Activated gamma-delta T cell (primary cell): ENCODE results near the gene TVP23C.

Source experiments
- DNase-seq: peaks from one replicate; lab custom pipeline; 2025; lab: John Stamatoyannopoulos, UW

Gene TVP23C

GRCh38 chr17:15496735-15497670 is 66.3 kb downstream of the TVP23C start:
- DNase-seq, result no peak

GRCh38 chr17:15494821-15495220 is 68.5 kb downstream of the TVP23C start:
- DNase-seq, result no peak

- DNase-seq, result no peak
Measured at GRCh38 chr17:15493693-15494035, 69.6 kb downstream of the TVP23C start.

- no peak for DNase-seq
Measured at GRCh38 chr17:15492791-15493692, 70.2 kb downstream of the TVP23C start.

GRCh38 chr17:15492186-15492585 is 71.1 kb downstream of the TVP23C start:
- no peak for DNase-seq

GRCh38 chr17:15490634-15491261 is 72.5 kb downstream of the TVP23C start:
- no peak for DNase-seq

- no peak for DNase-seq
Measured at GRCh38 chr17:15488557-15488956, 74.7 kb downstream of the TVP23C start.

GRCh38 chr17:15485045-15485444 is 78.2 kb downstream of the TVP23C start:
- no peak for DNase-seq

GRCh38 chr17:15483431-15483830 is 79.9 kb downstream of the TVP23C start:
- DNase-seq, result no peak

- DNase-seq, result no peak
Measured at GRCh38 chr17:15482476-15482875, 80.8 kb downstream of the TVP23C start.

GRCh38 chr17:15481481-15481880 is 81.8 kb downstream of the TVP23C start:
- DNase-seq, result no peak

- DNase-seq, result no peak
Measured at GRCh38 chr17:15480204-15480603, 83.1 kb downstream of the TVP23C start.

GRCh38 chr17:15479703-15480102 is 83.6 kb downstream of the TVP23C start:
- DNase-seq, result no peak

GRCh38 chr17:15478845-15479244 is 84.4 kb downstream of the TVP23C start:
- no peak for DNase-seq

GRCh38 chr17:15475631-15476354 is 87.5 kb downstream of the TVP23C start:
- DNase-seq, result no peak

GRCh38 chr17:15472891-15473290 is 90.4 kb downstream of the TVP23C start:
- DNase-seq, result no peak

- no peak for DNase-seq
Measured at GRCh38 chr17:15470536-15470935, 92.7 kb downstream of the TVP23C start.

GRCh38 chr17:15469260-15469659 is 94.0 kb downstream of the TVP23C start:
- no peak for DNase-seq

- DNase-seq, result no peak
Measured at GRCh38 chr17:15468126-15468525, 95.2 kb downstream of the TVP23C start.

GRCh38 chr17:15467592-15467991 is 95.7 kb downstream of the TVP23C start, which contains the start of gene CDRT4:
TSS of gene CDRT4 (minus strand) at chr17:15467621. CDS start at chr17:15440238, 27,383 bp downstream.
- DNase-seq, result no peak

GRCh38 chr17:15466131-15466530 is 97.2 kb downstream of the TVP23C start:
- DNase-seq, result no peak
